ENCODE data around the gene PNMA8A. TPM values are rescaled to one million over a fixed set of nuclear protein-coding genes. Genes with fewer than 3 reads are reported as not detected.
A peak's percentile ranks its signal among the peaks of the same experiment; 100 is the strongest.

PNMA8A gene
- total RNA-seq, 1 donor from 2014 or later = 11.8 TPM

DNA sequence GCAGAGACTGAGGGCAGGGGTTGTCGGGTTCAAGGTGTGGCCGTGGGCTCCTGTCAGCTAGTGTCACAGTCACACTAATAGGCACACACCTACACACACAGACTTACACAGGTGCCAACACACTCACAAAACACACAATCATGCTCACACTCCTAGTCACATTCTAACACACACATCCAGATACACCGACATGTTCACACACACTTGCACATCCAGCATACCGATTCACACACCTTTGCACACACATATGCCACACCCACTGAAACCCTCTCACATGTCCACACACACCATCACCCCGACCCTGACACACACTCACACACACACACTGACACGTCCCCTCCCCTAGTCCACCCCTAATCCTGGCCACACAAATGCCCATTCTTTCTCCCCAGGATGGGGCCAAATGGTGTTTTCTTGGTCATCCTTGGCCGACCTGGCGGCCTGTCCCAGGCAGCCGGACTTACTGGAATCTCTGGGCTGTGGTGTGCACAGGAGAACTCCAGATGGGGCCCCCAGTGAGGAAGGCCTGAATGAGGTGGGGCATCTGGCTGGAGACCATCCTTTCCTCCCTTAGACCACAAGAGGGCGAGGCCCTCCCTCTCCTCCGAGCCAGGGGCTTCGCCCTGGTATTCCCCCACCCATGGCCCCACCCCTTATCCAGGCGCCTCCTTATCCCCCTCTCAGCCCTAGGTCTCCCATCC is 43.4 kb upstream of the PNMA8A start:
- Histone ChIP-seq H3K27me3 (ENCODE audit: control insufficient read depth, insufficient read depth, low read length) (peaks cover 3% of the 10 kb centered on the region), H3K4me3 (ENCODE audit: low read depth, low read length) (no peak overlapping the region), H3K36me3 (ENCODE audit: control insufficient read depth, insufficient read depth, low read length) (no peaks in the 10 kb centered on the region)
- no peak for TF ChIP-seq CTCF (IDR thresholded peaks at IDR 0.05; ENCODE audit: insufficient read depth, low read length, poor library complexity, severe bottlenecking)
- DNase-seq (ENCODE audit: low read depth) = no peak

GRCh38 chr19:46513461-46514236 is 42.3 kb upstream of the PNMA8A start:
- no peak overlapping the region for H3K4me3 ChIP-seq (ENCODE audit: low read depth, low read length)
- no peaks in the 10 kb centered on the region for H3K36me3 ChIP-seq (ENCODE audit: control insufficient read depth, insufficient read depth, low read length)
- DNase-seq (ENCODE audit: low read depth) = no peak
- peaks cover 3% of the 10 kb centered on the region for H3K27me3 ChIP-seq (ENCODE audit: control insufficient read depth, insufficient read depth, low read length)
- peak; percentile 83 for TF ChIP-seq CTCF (IDR thresholded peaks at IDR 0.05; ENCODE audit: insufficient read depth, low read length, poor library complexity, severe bottlenecking)

DNA sequence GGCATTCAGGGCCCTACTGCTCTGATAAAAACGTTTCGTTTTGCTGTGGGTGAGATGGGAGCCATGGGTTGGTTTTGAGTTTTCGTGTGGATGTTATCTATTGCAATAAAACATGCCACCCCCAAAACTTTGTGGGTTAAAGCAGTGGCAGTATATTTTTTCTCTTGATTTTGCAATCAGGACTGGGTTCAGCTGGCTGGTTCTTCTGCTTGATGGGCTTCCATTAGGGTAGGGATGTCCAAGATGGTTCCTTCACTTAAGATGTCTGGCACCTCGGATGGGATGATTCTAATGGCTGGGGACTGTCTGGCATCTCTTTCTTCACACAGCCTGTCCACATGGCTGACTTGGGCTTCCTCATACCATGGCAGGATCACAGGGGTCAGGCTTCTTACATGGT is 39.9 kb upstream of the PNMA8A start:
- DNase-seq (ENCODE audit: low read depth) = no peak
- no peak for TF ChIP-seq CTCF (IDR thresholded peaks at IDR 0.05; ENCODE audit: insufficient read depth, low read length, poor library complexity, severe bottlenecking)
- no peak overlapping the region for H3K4me3 ChIP-seq (ENCODE audit: low read depth, low read length)
- H3K36me3 ChIP-seq (ENCODE audit: control insufficient read depth, insufficient read depth, low read length) = no peaks in the 10 kb centered on the region
- peaks cover 3% of the 10 kb centered on the region for H3K27me3 ChIP-seq (ENCODE audit: control insufficient read depth, insufficient read depth, low read length)

DNA sequence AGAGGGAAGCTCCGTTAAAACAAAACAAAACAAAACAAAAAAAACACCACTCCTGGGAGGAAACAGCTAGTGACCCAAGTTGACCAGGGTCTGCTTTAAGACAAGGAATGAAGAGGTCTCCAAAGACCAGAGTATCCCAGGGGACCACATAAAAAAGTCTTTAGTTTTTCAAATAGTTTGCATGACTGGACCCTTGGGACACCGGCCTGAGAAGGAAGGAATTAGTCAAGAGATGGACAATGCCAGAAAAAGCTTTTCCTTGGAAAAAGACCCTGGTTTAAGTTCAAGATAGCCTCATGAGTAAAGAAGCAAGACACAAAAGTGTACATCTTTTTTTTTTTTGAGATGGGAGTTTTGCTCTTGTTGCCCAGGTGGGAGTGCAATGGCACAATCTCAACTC is 36.8 kb upstream of the PNMA8A start:
- no peak overlapping the region for H3K4me3 ChIP-seq (ENCODE audit: low read depth, low read length)
- TF ChIP-seq CTCF (IDR thresholded peaks at IDR 0.05; ENCODE audit: insufficient read depth, low read length, poor library complexity, severe bottlenecking) = no peak
- no peaks in the 10 kb centered on the region for H3K36me3 ChIP-seq (ENCODE audit: control insufficient read depth, insufficient read depth, low read length)
- no peak for DNase-seq (ENCODE audit: low read depth)
- H3K27me3 ChIP-seq (ENCODE audit: control insufficient read depth, insufficient read depth, low read length) = no peaks in the 10 kb centered on the region

DNA sequence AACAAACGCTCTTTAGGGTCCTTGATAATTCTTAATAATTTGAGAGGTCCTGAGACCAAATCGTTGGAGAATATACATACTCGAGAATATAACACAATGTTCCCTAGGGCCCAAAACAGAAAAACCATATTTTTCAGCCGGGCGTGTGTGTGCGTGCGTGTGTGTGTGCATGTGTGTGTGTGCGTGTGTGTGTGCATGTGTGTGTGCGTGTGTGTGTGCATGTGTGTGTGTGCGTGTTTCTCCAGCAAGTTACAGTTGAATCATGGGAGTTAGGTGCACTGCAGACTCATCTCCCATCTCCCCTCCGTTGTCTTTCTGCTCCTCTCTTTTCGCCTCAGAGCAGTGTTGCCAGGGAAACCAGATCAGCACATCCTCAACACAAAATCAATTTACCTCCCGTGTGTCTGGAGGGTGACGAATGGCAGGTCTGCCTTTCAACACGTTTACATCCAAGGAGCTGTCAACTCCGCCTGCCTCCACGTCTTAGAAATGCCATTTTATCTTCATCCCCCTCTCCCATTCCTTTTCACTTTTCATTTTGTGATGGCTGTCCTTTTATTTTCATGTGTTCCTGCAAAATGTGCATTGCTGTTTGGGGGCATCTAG is 32.6 kb upstream of the PNMA8A start:
- H3K4me3 ChIP-seq (ENCODE audit: low read depth, low read length) = no peak overlapping the region
- no peak for TF ChIP-seq CTCF (IDR thresholded peaks at IDR 0.05; ENCODE audit: insufficient read depth, low read length, poor library complexity, severe bottlenecking)
- DNase-seq (ENCODE audit: low read depth) = no peak
- H3K36me3 ChIP-seq (ENCODE audit: control insufficient read depth, insufficient read depth, low read length) = no peaks in the 10 kb centered on the region
- no peaks in the 10 kb centered on the region for H3K27me3 ChIP-seq (ENCODE audit: control insufficient read depth, insufficient read depth, low read length)
